Keratinocyte (primary cell): Measurements from ENCODE around the gene NHLRC3. TPM values are rescaled to one million over a fixed set of nuclear protein-coding genes. Genes with fewer than 3 reads are reported as not detected.

ENCODE experiments used
- DNase-seq: peaks from one replicate; pipeline ENCODE4 v3.0.0-alpha.2; 2011; ENCODE audit warnings: low read depth, missing footprints, low spot score
- FAIRE-seq: peaks from 2 replicates; lab custom pipeline; 2011; peaks lifted over from hg19 to GRCh38; lab: Jason Lieb, UNC
- H2AFZ ChIP-seq: 2 replicates; pipeline ENCODE4 v1.6.0; 2012; ENCODE audit warnings: low read length, control low read depth, inconsistent platforms; ENCODE audit not compliant: control insufficient read depth
- H3K27ac ChIP-seq: 2 replicates; pipeline ENCODE4 v1.5.1; 2011; ENCODE audit warnings: low read length; ENCODE audit not compliant: control insufficient read depth, insufficient read depth
- H3K27me3 ChIP-seq: 3 replicates; pipeline ENCODE4 v1.6.0; 2011; ENCODE audit warnings: low read length; ENCODE audit not compliant: control insufficient read depth, insufficient read depth; ENCODE audit errors: extremely low read depth
- H3K36me3 ChIP-seq, 2 experiments: 2 replicates in 1 of 2; 3 replicates in 1 of 2; pipeline ENCODE4 v1.5.1; 2011; ENCODE audit warnings: low read length in 2 of 2, mild to moderate bottlenecking in 1 of 2; ENCODE audit not compliant: control insufficient read depth in 2 of 2, insufficient read depth in 2 of 2; ENCODE audit errors: extremely low read depth in 1 of 2
- H3K4me1 ChIP-seq: 3 replicates; pipeline ENCODE4 v1.5.1; 2011; ENCODE audit warnings: low read length; ENCODE audit not compliant: control insufficient read depth, insufficient read depth; ENCODE audit errors: extremely low read depth
- H3K4me2 ChIP-seq: 3 replicates; pipeline ENCODE4 v1.6.0; 2011; ENCODE audit warnings: low read depth, low read length; ENCODE audit not compliant: control insufficient read depth, insufficient read depth; ENCODE audit errors: extremely low read depth
- H3K4me3 ChIP-seq, 3 experiments: fragments of 200-600 bp in 1 of 3; sonication (generic) in 1 of 3; 2 replicates in 2 of 3; 3 replicates in 1 of 3; pipeline ENCODE4 v1.5.1; 2011 to 2016; ENCODE audit warnings: low read length in 3 of 3, mild to moderate bottlenecking in 3 of 3, control low read depth in 2 of 3, inconsistent platforms in 1 of 3, low read depth in 1 of 3, mixed read lengths in 1 of 3, mixed run types in 1 of 3, moderate library complexity in 1 of 3; ENCODE audit not compliant: control insufficient read depth in 2 of 3, insufficient read depth in 2 of 3; ENCODE audit errors: extremely low read depth in 1 of 3
- H3K79me2 ChIP-seq: 2 replicates; pipeline ENCODE4 v1.6.0; 2012; ENCODE audit warnings: low read length; ENCODE audit not compliant: control insufficient read depth, insufficient read depth
- H3K9ac ChIP-seq: 3 replicates; pipeline ENCODE4 v1.6.0; 2011; ENCODE audit warnings: low read length; ENCODE audit not compliant: control insufficient read depth, insufficient read depth; ENCODE audit errors: extremely low read depth
- H3K9me1 ChIP-seq: 3 replicates; pipeline ENCODE4 v1.6.0; 2011; ENCODE audit warnings: low read length; ENCODE audit not compliant: control insufficient read depth, insufficient read depth; ENCODE audit errors: extremely low read depth
- H3K9me3 ChIP-seq: 2 replicates; pipeline ENCODE4 v1.5.1; 2012; ENCODE audit warnings: low read depth, low read length; ENCODE audit not compliant: control insufficient read depth
- H4K20me1 ChIP-seq: 3 replicates; pipeline ENCODE4 v1.6.0; 2011; ENCODE audit warnings: low read length; ENCODE audit not compliant: control insufficient read depth, insufficient read depth; ENCODE audit errors: extremely low read depth
- CTCF ChIP-seq, 3 experiments: IDR thresholded peaks in 1 of 3; conservative IDR thresholded peaks in 1 of 3; optimal IDR thresholded peaks in 1 of 3; 2 replicates in 2 of 3; 3 replicates in 1 of 3; pipeline versions ENCODE3 to v1.5.1; 2011; ENCODE audit warnings: low read length in 3 of 3, mild to moderate bottlenecking in 3 of 3, moderate library complexity in 2 of 3, control low read depth in 1 of 3, inconsistent platforms in 1 of 3; ENCODE audit not compliant: insufficient read depth in 2 of 3; ENCODE audit errors: extremely low read depth in 1 of 3
- EZH2 ChIP-seq: IDR thresholded peaks from one replicate; pipeline ENCODE4 v1.6.1; 2012; ENCODE audit warnings: inconsistent platforms, mild to moderate bottlenecking, low read length, moderate library complexity
- dilution Hi-C: fragments of 300-500 bp; cut with MboI; formaldehyde crosslinking; loops from one replicate; pipeline ENCODE4 v1.7.0; 2020; ENCODE audit warnings: low sequenced_read_pairs; ENCODE audit not compliant: extremely low pct_ligation_motif_present
- polyA plus RNA-seq, 5 experiments: library from polyadenylated mRNA; depleted of rRNA in 3 of 5; stranded (reverse) in 3 of 5; stranded (forward) in 1 of 5; unstranded in 1 of 5; fragments of >200 nt; gene quantifications; 1 replicate in 1 of 5; 2 replicates in 3 of 5; 3 replicates in 1 of 5; pipeline versions ENCODE4 v1.2.1 to v1.2.3, GENCODE V29; 2011 to 2012; ENCODE audit warnings: missing spikeins in 2 of 5, low read depth in 1 of 5, low replicate concordance in 1 of 5

Gene NHLRC3
- polyA plus RNA-seq, 1 donor (not counting 4 experiments of a cell fraction or from before 2014, with no cell fraction given): 9.6 TPM

GRCh38 chr13:39038569-39039030 is 344 bp downstream of the NHLRC3 start:
- DNase-seq (no peak), FAIRE-seq (no peak)
- Histone ChIP-seq H3K4me1 (peaks cover 5% of the 10 kb centered on the region), H3K4me2 (peak overlapping the region; percentile 95), H3K27ac (peak overlapping the region; percentile 88), H3K9ac (peak overlapping the region; percentile 82), H3K9me3 (no peaks in the 10 kb centered on the region), H3K79me2 (peaks cover 46% of the 10 kb centered on the region), H2AFZ (peak overlapping the region; percentile 99), H3K36me3 (no peaks in the 10 kb centered on the region), H3K9me1 (no peaks in the 10 kb centered on the region), H4K20me1 (no peaks in the 10 kb centered on the region), H3K27me3 (no peaks in the 10 kb centered on the region), H3K4me3 (peak overlapping the region; percentile 79 to 99 (median 91))
- dilution Hi-C loops: no loop called here
- no peak for TF ChIP-seq CTCF (optimal IDR thresholded peaks at IDR 0.05 in 1 of 3, IDR thresholded peaks at IDR 0.05 in 1 of 3, conservative IDR thresholded peaks at IDR 0.05 in 1 of 3; ENCODE audit: extremely low read depth in 1 of 3, insufficient read depth in 2 of 3, low read length in 3 of 3)
- TF ChIP-seq EZH2: no peak

- dilution Hi-C loops: no loop called here
- peak overlapping the region; percentile 79 to 99 (median 91) for H3K4me3 ChIP-seq
- no peaks in the 10 kb centered on the region for H4K20me1 ChIP-seq
- H3K36me3 ChIP-seq: no peaks in the 10 kb centered on the region
- no peak for FAIRE-seq
- H3K4me1 ChIP-seq: peaks cover 9% of the 10 kb centered on the region
- DNase-seq: no peak
- no peaks in the 10 kb centered on the region for H3K9me1 ChIP-seq
- H3K9ac ChIP-seq: peak overlapping the region; percentile 82
- no peaks in the 10 kb centered on the region for H3K9me3 ChIP-seq
- H2AFZ ChIP-seq: peak overlapping the region; percentile 99
- no peaks in the 10 kb centered on the region for H3K27me3 ChIP-seq
- H3K4me2 ChIP-seq: peak overlapping the region; percentile 95
- peak overlapping the region; percentile 88 for H3K27ac ChIP-seq
- TF ChIP-seq EZH2: no peak
- TF ChIP-seq CTCF (optimal IDR thresholded peaks at IDR 0.05 in 1 of 3, IDR thresholded peaks at IDR 0.05 in 1 of 3, conservative IDR thresholded peaks at IDR 0.05 in 1 of 3; ENCODE audit: extremely low read depth in 1 of 3, insufficient read depth in 2 of 3, low read length in 3 of 3): no peak
- H3K79me2 ChIP-seq: peaks cover 41% of the 10 kb centered on the region
Measured at GRCh38 chr13:39039041-39039440, 785 bp downstream of the NHLRC3 start.
